C4-2B (cell line): ENCODE measurements around the gene ZBTB40.

Experiments
- H3K27ac ChIP-seq: fragments of 450-650 bp; 2 replicates; pipeline ENCODE4 v1.5.1; 2017
- ZFX ChIP-seq: fragments of 450-650 bp; IDR thresholded peaks from 2 replicates; pipeline ENCODE4 v1.6.1; 2017
- TF ChIP-seq, protein P1 (sequence below): fragments of 450-650 bp; conservative IDR thresholded peaks from 2 replicates; pipeline ENCODE4 v1.5.1; 2017; ENCODE audit warnings: mild to moderate bottlenecking

Gene ZBTB40

GRCh38 chr1:22531251-22531650 lies 79.6 kb downstream of the ZBTB40 start:
- H3K27ac ChIP-seq, result no peak overlapping the region
- TF ChIP-seq, protein P1, sequence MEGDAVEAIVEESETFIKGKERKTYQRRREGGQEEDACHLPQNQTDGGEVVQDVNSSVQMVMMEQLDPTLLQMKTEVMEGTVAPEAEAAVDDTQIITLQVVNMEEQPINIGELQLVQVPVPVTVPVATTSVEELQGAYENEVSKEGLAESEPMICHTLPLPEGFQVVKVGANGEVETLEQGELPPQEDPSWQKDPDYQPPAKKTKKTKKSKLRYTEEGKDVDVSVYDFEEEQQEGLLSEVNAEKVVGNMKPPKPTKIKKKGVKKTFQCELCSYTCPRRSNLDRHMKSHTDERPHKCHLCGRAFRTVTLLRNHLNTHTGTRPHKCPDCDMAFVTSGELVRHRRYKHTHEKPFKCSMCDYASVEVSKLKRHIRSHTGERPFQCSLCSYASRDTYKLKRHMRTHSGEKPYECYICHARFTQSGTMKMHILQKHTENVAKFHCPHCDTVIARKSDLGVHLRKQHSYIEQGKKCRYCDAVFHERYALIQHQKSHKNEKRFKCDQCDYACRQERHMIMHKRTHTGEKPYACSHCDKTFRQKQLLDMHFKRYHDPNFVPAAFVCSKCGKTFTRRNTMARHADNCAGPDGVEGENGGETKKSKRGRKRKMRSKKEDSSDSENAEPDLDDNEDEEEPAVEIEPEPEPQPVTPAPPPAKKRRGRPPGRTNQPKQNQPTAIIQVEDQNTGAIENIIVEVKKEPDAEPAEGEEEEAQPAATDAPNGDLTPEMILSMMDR, result no peak
- TF ChIP-seq ZFX, result no peak

- no peak overlapping the region for H3K27ac ChIP-seq
- no peak for TF ChIP-seq ZFX
- TF ChIP-seq, protein P1, result no peak
Measured at GRCh38 chr1:22533244-22533895, 81.7 kb downstream of the ZBTB40 start.

DNA sequence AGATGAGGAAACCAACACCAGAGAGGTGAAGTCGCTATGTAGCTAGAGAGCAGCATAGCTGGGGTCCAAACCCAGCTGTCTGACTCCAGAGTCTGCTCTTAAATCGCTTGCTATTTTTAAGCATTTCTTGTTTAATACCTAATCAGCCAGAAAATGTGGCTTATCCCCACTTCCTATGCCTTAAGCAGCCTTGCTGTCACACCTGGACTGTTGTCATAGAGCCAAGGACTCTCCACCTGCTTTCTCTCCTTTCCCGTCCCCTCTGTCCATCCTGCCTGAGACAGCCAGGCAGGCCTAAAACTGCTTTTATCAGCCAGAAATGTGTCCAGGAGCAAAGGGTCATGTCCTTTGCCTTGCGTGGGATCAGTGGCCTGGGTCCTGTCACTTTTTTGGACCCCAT lies 83.3 kb downstream of the ZBTB40 start:
- no peak overlapping the region for H3K27ac ChIP-seq
- TF ChIP-seq, protein P1, result no peak
- TF ChIP-seq ZFX, result no peak

- no peak overlapping the region for H3K27ac ChIP-seq
- TF ChIP-seq, protein P1, result no peak
- no peak for TF ChIP-seq ZFX
Measured at GRCh38 chr1:22535399-22535798, 83.7 kb downstream of the ZBTB40 start.

- H3K27ac ChIP-seq, result no peak overlapping the region
- TF ChIP-seq, protein P1, result no peak
- TF ChIP-seq ZFX, result no peak
Measured at GRCh38 chr1:22536506-22536905, 84.9 kb downstream of the ZBTB40 start.

- TF ChIP-seq, protein P1, result no peak
- no peak for TF ChIP-seq ZFX
- no peak overlapping the region for H3K27ac ChIP-seq
Measured at GRCh38 chr1:22537441-22538139, 85.9 kb downstream of the ZBTB40 start.

DNA sequence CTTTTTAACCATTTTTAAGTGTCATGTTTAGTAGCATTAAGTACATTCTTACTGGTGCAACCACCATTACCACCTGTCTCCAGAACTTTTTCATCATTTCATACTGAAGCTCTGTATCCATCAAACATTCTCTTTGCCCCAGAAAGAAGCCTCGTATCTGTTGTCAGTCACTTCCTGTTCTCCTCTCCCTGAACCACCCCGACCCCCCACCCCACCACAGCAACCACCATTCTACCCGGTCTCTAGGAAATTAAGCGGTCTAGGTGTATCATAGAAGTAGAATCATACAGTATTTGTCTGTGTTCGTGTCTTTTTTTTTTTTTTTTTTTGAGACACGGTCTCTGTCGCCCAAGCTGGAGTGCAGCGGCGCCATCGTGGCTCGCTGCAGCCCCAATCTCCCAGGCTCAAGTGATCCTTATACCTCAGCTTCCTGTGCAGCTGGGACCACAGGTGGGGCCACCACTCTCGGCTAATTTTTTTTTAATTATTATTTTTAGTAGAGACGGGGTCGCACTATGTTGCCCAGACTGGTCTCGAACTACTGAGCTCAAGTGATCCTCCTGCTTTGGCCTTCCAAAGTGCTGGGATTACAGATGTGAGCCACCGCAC lies 88.0 kb downstream of the ZBTB40 start:
- TF ChIP-seq, protein P1, result no peak
- no peak for TF ChIP-seq ZFX
- no peak overlapping the region for H3K27ac ChIP-seq
